ENCODE measurements around the gene NUP93. TPM values are rescaled to one million over a fixed set of nuclear protein-coding genes. Genes with fewer than 3 reads are reported as not detected.

The NUP93 gene
- polyA plus RNA-seq, 1 of the 3 experiments (the other 2 are of a cell fraction), result 43.1 TPM

- ChIA-PET CTCF (interaction anchor here (0.8 to 2.4 kb wide), 5 partner anchors 8 to 85 kb away, joined by 3 to 7 read pairs (median 3); no protein-coding TSS in a partner anchor), POLR2A (interaction anchor here (0.7 to 1.0 kb wide), 2 partner anchors 15 to 71 kb away, joined by 4 to 5 read pairs; partner anchors contain the start of gene HERPUD1)
- Histone ChIP-seq H3K27ac (ENCODE audit: low read depth in 2 of 2, low read length in 1 of 2) (no peak overlapping the region), H3K4me2 (no peak overlapping the region), H3K9me2 (no peaks in the 10 kb centered on the region), H3K79me2 (ENCODE audit: insufficient read depth) (no peaks in the 10 kb centered on the region), H3F3A (replicated peaks; ENCODE audit: insufficient read depth) (no peaks in the 10 kb centered on the region), H4K20me1 (ENCODE audit: insufficient read depth) (no peaks in the 10 kb centered on the region), H3K9ac (no peak overlapping the region), H3K36me3 (replicated peaks in 1 of 2; ENCODE audit: control insufficient read depth in 1 of 2, insufficient read depth in 2 of 2, low read length in 1 of 2) (no peaks in the 10 kb centered on the region), H2AFZ (ENCODE audit: low read depth) (no peak overlapping the region), H3K27me3 (ENCODE audit: insufficient read depth) (no peaks in the 10 kb centered on the region), H3K4me1 (ENCODE audit: control insufficient read depth in 1 of 2, insufficient read depth in 2 of 2, low read depth in 1 of 2, low read length in 1 of 2) (peaks cover 0 to 30% of the 10 kb centered on the region in 2 experiments; a peak in 1 of 4 replicates), H3K9me3 (no peaks in the 10 kb centered on the region), H3K4me3 (ENCODE audit: low read depth in 2 of 2, low read length in 1 of 2) (no peak overlapping the region)
- 79% methylated on average over 9 of the region's 9 CpGs for WGBS (ENCODE audit: low lambda C conversion rate)
- TF ChIP-seq NFIC (IDR thresholded peaks at IDR 0.05; ENCODE audit: borderline replicate concordance), result no peak
- DNase-seq, result no peak
Observed at GRCh38 chr16:56860226-56861020, 130.5 kb downstream of the NUP93 start.

DNA sequence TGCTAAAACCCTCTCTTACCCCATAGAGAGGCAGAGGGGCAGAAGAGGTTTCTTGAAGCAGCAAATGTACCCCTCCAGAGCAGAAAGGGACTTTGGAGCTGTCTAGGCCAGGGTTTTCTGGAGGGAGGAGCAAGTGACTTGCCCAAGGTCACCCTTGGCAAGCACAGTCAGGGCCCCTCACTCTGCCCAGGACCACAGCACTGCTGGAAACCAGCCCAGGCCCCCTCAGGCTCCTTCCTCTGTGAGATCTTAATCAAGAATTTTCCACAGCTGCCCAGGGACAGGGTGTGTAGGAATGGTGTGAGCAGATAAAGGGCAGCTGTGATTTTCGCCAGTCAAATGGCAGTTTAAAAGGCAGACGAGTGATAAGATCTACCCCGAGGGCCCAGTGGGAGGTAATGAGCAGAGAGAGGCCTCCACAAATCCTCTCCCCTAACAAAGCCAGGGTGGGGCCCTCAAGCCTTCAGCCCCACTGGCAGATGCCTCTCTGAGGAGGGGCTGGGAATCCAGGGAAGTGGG lies 131.2 kb downstream of the NUP93 start:
- Histone ChIP-seq H3K79me2 (ENCODE audit: insufficient read depth) (no peaks in the 10 kb centered on the region), H3K4me3 (ENCODE audit: low read depth in 2 of 2, low read length in 1 of 2) (no peak overlapping the region), H3K27me3 (ENCODE audit: insufficient read depth) (no peaks in the 10 kb centered on the region), H2AFZ (ENCODE audit: low read depth) (no peak overlapping the region), H3K27ac (ENCODE audit: low read depth in 2 of 2, low read length in 1 of 2) (no peak overlapping the region), H3K36me3 (replicated peaks in 1 of 2; ENCODE audit: control insufficient read depth in 1 of 2, insufficient read depth in 2 of 2, low read length in 1 of 2) (no peaks in the 10 kb centered on the region), H3K4me1 (ENCODE audit: control insufficient read depth in 1 of 2, insufficient read depth in 2 of 2, low read depth in 1 of 2, low read length in 1 of 2) (peaks cover 0 to 30% of the 10 kb centered on the region in 2 experiments; a peak in 1 of 4 replicates), H3F3A (replicated peaks; ENCODE audit: insufficient read depth) (no peaks in the 10 kb centered on the region), H3K9me2 (no peaks in the 10 kb centered on the region), H3K9me3 (no peaks in the 10 kb centered on the region), H3K4me2 (no peak overlapping the region), H3K9ac (no peak overlapping the region), H4K20me1 (ENCODE audit: insufficient read depth) (no peaks in the 10 kb centered on the region)
- CTCF ChIA-PET, result interaction anchor here (0.8 to 2.4 kb wide), 7 partner anchors 9 to 84 kb away, joined by 3 to 7 read pairs (median 3); no protein-coding TSS in a partner anchor
- DNase-seq, result peak; percentile 82
- POLR2A ChIA-PET, result interaction anchor here (0.7 to 1.0 kb wide), 3 partner anchors 14 to 1915 kb away, joined by 3 to 5 read pairs (median 4); partner anchors contain the start of gene HERPUD1
- 28% methylated on average over 3 of the region's 3 CpGs for WGBS (ENCODE audit: low lambda C conversion rate)
- TF ChIP-seq NRF1 (IDR thresholded peaks at IDR 0.05; ENCODE audit: low read depth, low read length) (no peak), EP300 (IDR thresholded peaks at IDR 0.05; ENCODE audit: borderline replicate concordance in 1 of 2, low read depth in 1 of 2, low read length in 1 of 2) (peak in 1 of 2 experiments; percentile 96; a peak in 2 of 4 replicates), EZH2phosphoT487 (IDR thresholded peaks at IDR 0.05; ENCODE audit: borderline replicate concordance, low read depth) (no peak), TEAD4 (IDR thresholded peaks at IDR 0.05; ENCODE audit: borderline replicate concordance, insufficient read depth) (0 out of 2 replicates have a peak, but pooled peaks have one; percentile 10), MXI1 (IDR thresholded peaks at IDR 0.05; ENCODE audit: low read depth, low read length) (no peak; the same call in 1 of the 2 replicates), GABPA (IDR thresholded peaks at IDR 0.05; ENCODE audit: low read depth) (no peak), RFX5 (IDR thresholded peaks at IDR 0.05; ENCODE audit: low read length) (no peak), CTCF (IDR thresholded peaks at IDR 0.05) (no peak), JUND (IDR thresholded peaks at IDR 0.05) (no peak), TCF12 (IDR thresholded peaks at IDR 0.05) (peak; percentile 55), ZBTB33 (IDR thresholded peaks at IDR 0.05; ENCODE audit: borderline replicate concordance, low read depth) (no peak), RAD21 (IDR thresholded peaks at IDR 0.05; ENCODE audit: low read length) (peak; percentile 4; the same call in 1 of the 2 replicates), FOXM1 (IDR thresholded peaks at IDR 0.05; ENCODE audit: low read depth) (no peak), ELF1 (IDR thresholded peaks at IDR 0.05) (no peak), RCOR1 (IDR thresholded peaks at IDR 0.05; ENCODE audit: low read length) (peak; percentile 100), USF2 (IDR thresholded peaks at IDR 0.05; ENCODE audit: borderline replicate concordance, low read depth, low read length) (no peak)
- TF ChIP-seq, protein P1, sequence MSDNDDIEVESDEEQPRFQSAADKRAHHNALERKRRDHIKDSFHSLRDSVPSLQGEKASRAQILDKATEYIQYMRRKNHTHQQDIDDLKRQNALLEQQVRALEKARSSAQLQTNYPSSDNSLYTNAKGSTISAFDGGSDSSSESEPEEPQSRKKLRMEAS (IDR thresholded peaks at IDR 0.05; ENCODE audit: low read depth), result no peak
- TF ChIP-seq, protein P2, sequence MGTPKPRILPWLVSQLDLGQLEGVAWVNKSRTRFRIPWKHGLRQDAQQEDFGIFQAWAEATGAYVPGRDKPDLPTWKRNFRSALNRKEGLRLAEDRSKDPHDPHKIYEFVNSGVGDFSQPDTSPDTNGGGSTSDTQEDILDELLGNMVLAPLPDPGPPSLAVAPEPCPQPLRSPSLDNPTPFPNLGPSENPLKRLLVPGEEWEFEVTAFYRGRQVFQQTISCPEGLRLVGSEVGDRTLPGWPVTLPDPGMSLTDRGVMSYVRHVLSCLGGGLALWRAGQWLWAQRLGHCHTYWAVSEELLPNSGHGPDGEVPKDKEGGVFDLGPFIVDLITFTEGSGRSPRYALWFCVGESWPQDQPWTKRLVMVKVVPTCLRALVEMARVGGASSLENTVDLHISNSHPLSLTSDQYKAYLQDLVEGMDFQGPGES (IDR thresholded peaks at IDR 0.05; ENCODE audit: low read depth, low read length), result no peak
